Ishikawa (cell line): ENCODE measurements around the gene SPATA17.

Experiments used
- CEBPB ChIP-seq: IDR thresholded peaks from 2 replicates; pipeline ENCODE4 v1.6.1; 2012
- CREB1 ChIP-seq: IDR thresholded peaks from 2 replicates; pipeline ENCODE4 v1.6.1; 2012; ENCODE audit warnings: low read depth
- EGR1 ChIP-seq: IDR thresholded peaks from 2 replicates; pipeline ENCODE4 v1.6.1; 2012
- EP300 ChIP-seq: IDR thresholded peaks from 2 replicates; pipeline ENCODE4 v1.6.1; 2012; ENCODE audit warnings: borderline replicate concordance
- FOXM1 ChIP-seq: IDR thresholded peaks from 2 replicates; pipeline ENCODE4 v1.6.1; 2012; ENCODE audit warnings: low read depth, borderline replicate concordance
- MAX ChIP-seq: IDR thresholded peaks from 2 replicates; pipeline ENCODE4 v1.6.1; 2012
- NFIC ChIP-seq: IDR thresholded peaks from 2 replicates; pipeline ENCODE4 v1.6.1; 2012
- RAD21 ChIP-seq: IDR thresholded peaks from 2 replicates; pipeline ENCODE4 v1.6.1; 2012; ENCODE audit warnings: low read depth
- REST ChIP-seq: IDR thresholded peaks from 2 replicates; pipeline ENCODE4 v1.6.1; 2012; ENCODE audit warnings: low read depth, mild to moderate bottlenecking
- TAF1 ChIP-seq: IDR thresholded peaks from 2 replicates; pipeline ENCODE4 v1.6.1; 2012; ENCODE audit warnings: low read depth, mild to moderate bottlenecking
- TCF12 ChIP-seq: IDR thresholded peaks from 2 replicates; pipeline ENCODE4 v1.6.1; 2012; ENCODE audit warnings: low read depth
- TEAD4 ChIP-seq: IDR thresholded peaks from 2 replicates; pipeline ENCODE4 v1.6.1; 2012
- USF1 ChIP-seq: IDR thresholded peaks from 2 replicates; pipeline ENCODE4 v1.6.1; 2012
- YY1 ChIP-seq: IDR thresholded peaks from 2 replicates; pipeline ENCODE4 v1.6.1; 2012; ENCODE audit warnings: low read depth
- ZBTB7A ChIP-seq: IDR thresholded peaks from 2 replicates; pipeline ENCODE4 v1.6.1; 2012; ENCODE audit warnings: low read depth

Gene SPATA17

GRCh38 chr1:217897100-217897499 is 266.0 kb downstream of the SPATA17 start:
- TF ChIP-seq CEBPB (no peak), ZBTB7A (no peak), USF1 (no peak), RAD21 (no peak), REST (no peak), CREB1 (no peak), NFIC (no peak), MAX (no peak), TEAD4 (no peak), FOXM1 (no peak), EP300 (no peak), TAF1 (no peak), EGR1 (no peak), YY1 (no peak), TCF12 (no peak)

GRCh38 chr1:217899614-217900013 is 268.5 kb downstream of the SPATA17 start:
- TF ChIP-seq TAF1 (no peak), EGR1 (no peak)

GRCh38 chr1:217907504-217907903 is 276.4 kb downstream of the SPATA17 start:
- TF ChIP-seq ZBTB7A (no peak), RAD21 (no peak), YY1 (no peak)

GRCh38 chr1:217910203-217910602 is 279.1 kb downstream of the SPATA17 start:
- TF ChIP-seq NFIC, result no peak
- no peak for TF ChIP-seq TEAD4
- no peak for TF ChIP-seq FOXM1
- TF ChIP-seq CEBPB, result no peak
- TF ChIP-seq TCF12, result no peak
- no peak for TF ChIP-seq REST
- TF ChIP-seq ZBTB7A, result no peak
- no peak for TF ChIP-seq EP300
- TF ChIP-seq TAF1, result no peak
- no peak for TF ChIP-seq USF1
- no peak for TF ChIP-seq RAD21
- no peak for TF ChIP-seq EGR1
- TF ChIP-seq YY1, result no peak
- no peak for TF ChIP-seq CREB1
- no peak for TF ChIP-seq MAX

- no peak for TF ChIP-seq CEBPB
- TF ChIP-seq ZBTB7A, result no peak
- no peak for TF ChIP-seq USF1
- TF ChIP-seq REST, result no peak
- TF ChIP-seq TAF1, result no peak
- no peak for TF ChIP-seq CREB1
- no peak for TF ChIP-seq MAX
- no peak for TF ChIP-seq RAD21
- TF ChIP-seq EP300, result no peak
- TF ChIP-seq TEAD4, result no peak
- TF ChIP-seq TCF12, result no peak
- TF ChIP-seq EGR1, result no peak
- TF ChIP-seq YY1, result no peak
- TF ChIP-seq NFIC, result no peak
- no peak for TF ChIP-seq FOXM1
Observed at GRCh38 chr1:217910791-217911320, 279.7 kb downstream of the SPATA17 start.
